HepG2 (cell line): ENCODE measurements around the gene EVI5. TPM values are rescaled to one million over a fixed set of nuclear protein-coding genes. Genes with fewer than 3 reads are reported as not detected.
A peak's percentile ranks its signal among the peaks of the same experiment; 100 is the strongest.

Experiments used
- AKNA ChIP-seq: sonication (generic); formaldehyde crosslinking; IDR thresholded peaks from 2 replicates; pipeline ENCODE4 v1.4.0; 2020; ENCODE audit warnings: missing genetic modification reagents, borderline replicate concordance
- CHD4 ChIP-seq: fragments of 200-600 bp; sonication (generic); IDR thresholded peaks from 2 replicates; pipeline ENCODE4 v1.7.0; 2017; ENCODE audit warnings: mild to moderate bottlenecking, low read length, borderline replicate concordance
- HINFP ChIP-seq: sonication (generic); formaldehyde crosslinking; IDR thresholded peaks from 2 replicates; pipeline ENCODE4 v1.4.0; 2020; ENCODE audit warnings: low read depth, mild to moderate bottlenecking, missing genetic modification reagents
- MIER2 ChIP-seq: IDR thresholded peaks from 2 replicates; pipeline ENCODE4 v1.6.1; 2016; ENCODE audit warnings: missing biosample characterization, missing genetic modification reagents
- NFE2L2 ChIP-seq: fragments of 150-350 bp; IDR thresholded peaks from 2 replicates; pipeline ENCODE4 v1.6.1; 2014; ENCODE audit warnings: low read length
- PHF8 ChIP-seq: sonication (generic); formaldehyde crosslinking; IDR thresholded peaks from 2 replicates; pipeline ENCODE4 v1.5.0; 2020; ENCODE audit warnings: missing genetic modification reagents
- POGK ChIP-seq: sonication (generic); formaldehyde crosslinking; conservative IDR thresholded peaks from 2 replicates; pipeline ENCODE4 v1.8.0; 2022; ENCODE audit warnings: mild to moderate bottlenecking, moderate library complexity, missing genetic modification reagents
- SIN3A ChIP-seq: IDR thresholded peaks from 2 replicates; pipeline ENCODE4 v1.6.1; 2011; ENCODE audit warnings: low read depth, mild to moderate bottlenecking, control low read depth, low read length, borderline replicate concordance
- SKIL ChIP-seq: sonication (generic); formaldehyde crosslinking; IDR thresholded peaks from 2 replicates; pipeline ENCODE4 v1.8.0; 2022; ENCODE audit warnings: missing genetic modification reagents, mild to moderate bottlenecking, moderate library complexity, borderline replicate concordance
- STAT5B ChIP-seq: sonication (generic); formaldehyde crosslinking; IDR thresholded peaks from 2 replicates; pipeline ENCODE4 v1.4.0; 2020; ENCODE audit warnings: missing genetic modification reagents
- ZBTB37 ChIP-seq: sonication (generic); formaldehyde crosslinking; IDR thresholded peaks from 2 replicates; pipeline ENCODE4 v1.4.0; 2020; ENCODE audit warnings: mild to moderate bottlenecking, missing genetic modification reagents
- ZNF274 ChIP-seq: sonication (generic); formaldehyde crosslinking; IDR thresholded peaks from 2 replicates; pipeline ENCODE4 v1.5.1; 2020; ENCODE audit warnings: mild to moderate bottlenecking, missing genetic modification reagents
- ZNF839 ChIP-seq: sonication (generic); formaldehyde crosslinking; IDR thresholded peaks from 2 replicates; pipeline ENCODE4 v1.4.0; 2020; ENCODE audit warnings: missing genetic modification reagents, mild to moderate bottlenecking, borderline replicate concordance
- ZNF879 ChIP-seq: sonication (generic); formaldehyde crosslinking; IDR thresholded peaks from 2 replicates; pipeline ENCODE4 v1.8.1; 2023; ENCODE audit warnings: missing genetic modification reagents
- ZSCAN22 ChIP-seq: sonication (generic); formaldehyde crosslinking; IDR thresholded peaks from 2 replicates; pipeline ENCODE4 v1.4.0; 2020; ENCODE audit warnings: mild to moderate bottlenecking, missing genetic modification reagents
- ZSCAN9 ChIP-seq: IDR thresholded peaks from 2 replicates; pipeline ENCODE4 v1.6.1; 2016; ENCODE audit warnings: borderline replicate concordance
- polyA plus RNA-seq, 8 experiments: library from polyadenylated mRNA; depleted of rRNA in 3 of 8; stranded (reverse) in 7 of 8; unstranded in 1 of 8; fragments of >200 nt; fragmentation: Illumina TruSeq in 4 of 8; extraction: Trizol in 4 of 8; gene quantifications; 2 replicates each; pipeline versions ENCODE4 v1.2.1 to v1.2.3, GENCODE V29; 2011 to 2016; ENCODE audit warnings: low read depth in 4 of 8, missing spikeins in 1 of 8, mixed read lengths in 1 of 8; ENCODE audit not compliant: insufficient read depth in 1 of 8
- total RNA-seq, 5 experiments: library from RNA; depleted of rRNA; stranded (reverse); fragments of >200 nt; fragmentation: Illumina TruSeq; extraction: Trizol; gene quantifications; 2 replicates each; pipeline ENCODE4 v1.2.3, GENCODE V29; 2016; ENCODE audit warnings: low read depth in 1 of 5

The EVI5 gene
- total and polyA plus RNA-seq, 2 of the 13 experiments (the other 11 are each of a cell fraction or from before 2014, with no cell fraction given): 4.0 to 12.6 TPM

GRCh38 chr1:92505015-92505692, 279.8 kb downstream of the EVI5 start (continued):
- no peak for TF ChIP-seq MIER2 (CRISPR knock-in tag)
- TF ChIP-seq POGK: 0 out of 2 replicates have a peak, but pooled peaks have one; percentile 32
- no peak for TF ChIP-seq PHF8
- TF ChIP-seq STAT5B (CRISPR knock-in tag): no peak
- no peak for TF ChIP-seq HINFP (CRISPR knock-in tag)
- TF ChIP-seq ZNF274 (CRISPR knock-in tag): no peak
- no peak for TF ChIP-seq ZSCAN9 (CRISPR knock-in tag)
- no peak for TF ChIP-seq ZSCAN22
- TF ChIP-seq SIN3A: 0 out of 2 replicates have a peak, but pooled peaks have one; percentile 27
- 0 out of 2 replicates have a peak, but pooled peaks have one; percentile 47 for TF ChIP-seq ZBTB37 (CRISPR knock-in tag)
- TF ChIP-seq SKIL (CRISPR knock-in tag): no peak
- TF ChIP-seq CHD4: peak; percentile 33; the same call in 1 of the 2 replicates
- no peak for TF ChIP-seq AKNA (CRISPR knock-in tag)
- TF ChIP-seq ZNF839 (CRISPR knock-in tag): no peak
- no peak for TF ChIP-seq ZNF879
- TF ChIP-seq NFE2L2: no peak
